SKM-1 (cell line): ENCODE results near the gene OR2L3.
"Not testable (repeated sequence)": the region's sequence is repeated elsewhere in the genome, so short reads cannot be mapped to it uniquely, and the experiment has no call there.

Experiments
- DNase-seq: peaks from one replicate; lab custom pipeline; 2025; ENCODE audit not compliant: unreplicated experiment; lab: John Stamatoyannopoulos, UW

OR2L3 gene, protein sequence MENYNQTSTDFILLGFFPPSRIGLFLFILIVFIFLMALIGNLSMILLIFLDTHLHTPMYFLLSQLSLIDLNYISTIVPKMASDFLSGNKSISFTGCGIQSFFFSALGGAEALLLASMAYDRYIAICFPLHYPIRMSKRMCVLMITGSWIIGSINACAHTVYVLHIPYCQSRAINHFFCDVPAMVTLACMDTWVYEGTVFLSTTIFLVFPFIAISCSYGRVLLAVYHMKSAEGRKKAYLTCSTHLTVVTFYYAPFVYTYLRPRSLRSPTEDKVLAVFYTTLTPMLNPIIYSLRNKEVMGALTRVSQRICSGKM

DNA sequence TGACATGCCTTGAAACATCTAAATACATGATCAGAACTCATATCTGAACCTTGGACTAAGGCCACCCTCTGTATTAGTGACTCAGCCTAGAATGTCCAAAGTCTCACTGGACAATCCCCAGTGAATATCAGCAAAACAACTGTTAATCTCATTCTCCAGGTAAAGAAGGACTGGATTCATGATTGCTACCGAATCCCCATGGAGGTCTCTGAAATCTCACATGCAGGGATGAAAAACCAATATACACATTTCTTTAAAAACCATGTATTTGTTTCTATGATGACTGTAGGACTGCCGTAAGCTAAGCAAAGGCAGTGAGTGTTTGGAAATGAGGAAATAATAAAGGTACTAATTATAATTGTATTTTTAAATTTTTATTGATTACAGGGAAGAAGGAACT lies at the start of gene OR2L3:
TSS of gene OR2L3 (plus strand) at position 301 of the 400 bp plus-strand sequence. CDS start 13,846 bp downstream, outside the sequence.
- no peak for DNase-seq

DNA sequence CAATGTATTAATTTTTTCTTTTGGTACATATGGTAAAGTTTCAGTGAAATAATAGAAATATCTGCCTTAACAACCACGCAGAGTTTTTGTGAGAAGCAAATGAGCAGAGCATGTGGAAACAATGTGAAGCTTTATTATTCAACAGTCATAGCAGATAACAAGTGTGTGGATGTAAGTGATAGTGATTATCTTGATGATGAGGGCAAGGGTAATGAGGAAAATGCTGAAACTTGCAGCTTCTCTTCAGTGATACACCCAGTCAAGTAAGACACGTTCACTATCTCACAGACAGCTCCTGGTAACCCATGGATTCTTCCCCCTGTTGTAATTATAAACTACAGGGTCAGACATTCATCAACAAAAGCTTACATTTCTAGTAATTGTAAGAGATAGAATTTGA lies 47.8 kb upstream of the OR2L3 start:
- DNase-seq, result no peak

DNA sequence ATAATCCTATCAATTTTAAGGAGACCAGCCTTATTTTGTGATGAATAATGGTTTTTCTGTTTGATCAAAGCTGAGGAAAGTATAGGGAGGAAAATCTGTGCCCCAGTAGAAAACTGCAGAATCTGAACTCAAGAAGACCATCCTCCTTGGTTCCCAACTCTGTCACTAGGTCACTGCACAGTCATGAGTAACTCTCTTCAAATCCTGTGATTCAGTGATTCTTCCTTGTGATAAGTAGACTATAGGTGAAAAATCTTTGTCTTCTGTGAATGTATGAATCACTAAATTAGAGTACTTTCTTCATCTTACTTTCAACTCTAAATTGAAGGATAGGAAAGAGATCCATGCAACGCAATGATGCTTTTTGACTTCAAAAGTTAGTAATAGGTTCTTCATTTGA lies 46.5 kb upstream of the OR2L3 start:
- no peak for DNase-seq

DNA sequence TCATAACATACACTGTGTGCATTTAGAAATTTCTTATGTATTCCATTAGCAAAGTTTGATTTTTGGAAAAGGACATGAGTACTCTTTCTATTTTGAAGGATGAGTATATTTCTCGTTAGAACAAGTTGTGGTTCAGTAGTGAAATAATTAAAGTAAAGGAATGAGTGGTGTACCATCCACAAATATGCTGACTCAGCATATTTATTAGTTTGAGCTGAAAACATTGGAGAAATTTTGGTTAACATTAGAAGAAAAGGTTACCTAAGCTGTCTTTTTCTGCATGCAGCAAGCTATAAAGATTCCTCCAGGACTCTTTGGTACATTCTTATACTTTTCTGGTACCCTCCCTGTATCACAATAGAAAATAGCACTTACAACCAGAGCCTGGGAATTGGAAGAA lies 38.9 kb upstream of the OR2L3 start:
- DNase-seq, result no peak

DNA sequence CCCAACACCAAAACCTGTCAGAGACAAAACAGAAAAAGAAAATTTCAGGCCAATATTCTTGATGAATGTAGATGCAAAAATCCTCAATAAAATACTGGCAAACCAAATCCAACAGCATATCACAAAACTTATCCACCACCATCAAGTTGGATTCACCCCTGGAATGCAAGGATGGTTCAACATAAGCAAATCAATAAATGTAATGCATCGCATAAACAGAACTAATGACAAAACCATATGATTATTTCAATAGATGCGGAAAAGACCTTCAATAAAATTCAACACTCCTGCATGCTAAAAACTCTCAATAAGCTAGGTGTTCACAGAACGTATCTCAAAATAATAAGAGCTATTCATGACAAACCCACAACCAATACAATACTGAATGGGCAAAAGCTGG lies 37.0 kb upstream of the OR2L3 start:
- no peak for DNase-seq

DNA sequence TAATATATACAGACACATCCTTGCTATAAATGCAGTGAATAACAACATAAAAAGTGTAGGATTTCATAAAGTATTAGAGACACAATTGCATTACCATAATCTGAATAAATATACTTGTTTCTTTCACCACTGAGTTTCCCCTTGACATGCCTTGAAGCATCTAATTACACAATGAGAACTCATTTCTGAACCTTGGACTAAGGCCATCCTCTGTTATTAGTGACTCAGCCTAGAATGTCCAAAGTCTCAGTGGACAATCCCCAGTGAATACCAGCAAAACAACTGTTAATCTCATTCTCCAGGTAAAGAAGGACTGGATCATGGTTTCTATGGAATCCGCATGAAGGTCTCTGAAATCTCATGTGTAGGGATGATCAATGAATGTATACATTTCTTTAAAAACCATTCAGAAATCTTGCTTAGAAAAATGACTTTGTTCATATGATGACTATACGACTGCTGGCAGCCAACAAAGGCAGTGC lies 33.4 kb upstream of the OR2L3 start, which contains the start of gene OR2L5:
TSS of gene OR2L5 (plus strand) at position 432 of the 482 bp plus-strand sequence. CDS start 8,288 bp downstream, outside the sequence.
- DNase-seq, result no peak

DNA sequence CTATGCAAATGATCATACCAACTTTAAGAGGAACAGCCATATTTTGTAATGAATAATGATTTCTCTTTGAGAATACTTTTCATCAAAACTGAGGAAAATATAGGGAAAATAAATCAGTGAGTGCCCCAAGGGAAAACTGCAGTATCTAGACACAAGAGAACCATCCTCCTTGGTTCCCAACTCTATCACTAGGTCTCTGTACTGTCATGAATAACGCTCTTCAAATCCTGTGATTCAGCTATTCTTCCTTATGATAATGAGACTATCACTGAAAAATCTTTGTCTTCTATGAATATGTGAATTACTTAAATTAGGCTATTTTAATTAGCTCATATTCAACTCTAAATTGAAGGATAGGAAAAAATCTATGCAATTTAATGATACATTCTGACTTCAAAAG lies 30.8 kb upstream of the OR2L3 start:
- DNase-seq, result no peak

DNA sequence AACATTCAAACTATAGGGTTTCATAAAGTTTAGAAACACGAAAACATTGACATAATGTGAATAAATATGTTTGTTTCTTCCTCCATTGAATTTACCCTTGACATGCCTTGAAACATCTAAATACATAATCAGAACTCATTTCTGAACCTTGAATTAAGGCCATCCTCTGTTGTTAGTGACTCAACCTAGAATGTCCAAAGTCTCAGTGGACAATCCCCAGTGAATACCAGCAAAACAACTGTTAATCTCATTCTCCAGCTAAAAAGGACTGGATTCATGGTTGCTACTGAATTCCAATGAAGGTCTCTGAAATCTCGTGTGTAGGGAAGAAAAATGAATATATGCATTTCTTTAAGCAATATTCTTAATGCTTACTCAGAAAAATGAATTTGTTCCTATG lies 16.9 kb upstream of the OR2L3 start, which contains the start of gene OR2L2:
TSS of gene OR2L2 (plus strand) at position 301 of the 400 bp plus-strand sequence. CDS start 8,198 bp downstream, outside the sequence.
- no peak for DNase-seq

DNA sequence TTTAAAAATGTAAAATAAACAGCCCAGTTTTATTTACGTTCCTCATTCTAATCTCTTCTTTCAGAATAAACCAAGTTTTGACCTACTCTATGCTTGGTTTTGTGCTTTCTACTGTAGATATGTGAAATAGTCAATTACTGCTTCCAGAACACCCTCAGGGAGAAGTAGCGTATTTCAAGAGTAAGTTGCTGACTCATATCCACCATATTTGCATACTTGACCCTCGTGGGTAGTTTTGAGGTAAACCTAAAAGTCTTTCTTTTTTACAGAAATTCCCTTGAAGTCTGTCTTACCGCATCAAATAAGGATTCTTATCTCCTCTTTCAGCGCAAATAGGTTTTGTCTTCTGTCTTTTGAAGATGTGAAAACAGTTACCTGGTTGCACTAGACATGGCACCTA lies 1.4 kb upstream of the OR2L3 start:
- no peak for DNase-seq

DNA sequence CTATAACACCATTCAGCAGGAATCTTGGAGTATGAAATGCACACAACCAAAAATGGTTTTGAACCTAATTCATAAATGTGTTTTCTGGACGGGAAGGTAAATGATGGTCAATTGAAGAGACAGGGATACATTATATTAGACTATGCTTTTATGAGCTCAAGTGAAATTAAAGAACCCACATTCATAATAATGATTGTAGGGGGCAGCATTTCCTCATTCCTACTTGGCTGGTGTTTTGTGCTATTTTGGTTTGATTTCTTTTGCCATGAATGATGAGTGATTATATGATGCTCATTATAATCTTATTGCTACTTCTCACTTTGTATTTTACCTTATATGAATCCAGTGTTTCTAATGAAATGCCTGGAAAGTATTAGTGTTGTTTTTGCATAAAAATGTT lies 372 bp downstream of the OR2L3 start:
- DNase-seq, result no peak

DNA sequence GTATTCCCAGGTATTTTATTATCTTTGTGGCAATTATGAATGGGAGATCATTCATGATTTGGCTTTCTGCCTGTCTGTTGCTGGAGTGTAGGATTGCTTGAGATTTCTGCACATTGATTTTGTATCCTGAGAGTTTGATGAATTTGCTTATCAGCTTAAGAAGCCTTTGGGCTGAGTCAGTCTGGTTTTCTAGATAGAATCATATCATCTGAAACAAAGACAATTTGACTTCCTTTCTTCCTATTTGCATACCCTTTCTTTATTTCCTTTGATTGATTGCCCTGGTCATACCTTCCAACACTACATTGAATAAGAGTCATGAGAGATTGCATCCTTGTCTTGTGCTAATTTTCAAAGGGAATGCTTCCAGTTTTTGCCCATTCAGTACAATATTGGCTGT lies 8.0 kb downstream of the OR2L3 start:
- no peak for DNase-seq

DNA sequence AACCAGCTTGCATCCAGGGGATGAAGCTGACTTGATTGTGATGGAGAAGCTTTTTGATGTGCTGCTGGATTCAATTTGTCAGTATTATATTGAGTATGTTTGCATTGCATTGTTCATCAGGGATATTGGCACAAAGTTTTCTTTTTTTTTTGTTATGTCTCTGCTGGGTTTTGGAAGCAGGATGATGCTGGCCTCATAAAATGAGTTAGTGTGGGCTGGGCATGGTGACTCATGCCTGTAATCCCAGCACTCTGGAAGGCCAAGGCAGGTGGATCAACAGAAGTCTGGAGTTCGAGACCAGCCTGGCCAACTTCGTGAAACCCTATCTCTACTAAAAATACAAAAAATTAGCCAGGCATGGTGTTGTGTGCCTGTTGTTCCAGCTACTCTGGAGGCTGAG lies 8.6 kb downstream of the OR2L3 start:
- DNase-seq, result no peak

DNA sequence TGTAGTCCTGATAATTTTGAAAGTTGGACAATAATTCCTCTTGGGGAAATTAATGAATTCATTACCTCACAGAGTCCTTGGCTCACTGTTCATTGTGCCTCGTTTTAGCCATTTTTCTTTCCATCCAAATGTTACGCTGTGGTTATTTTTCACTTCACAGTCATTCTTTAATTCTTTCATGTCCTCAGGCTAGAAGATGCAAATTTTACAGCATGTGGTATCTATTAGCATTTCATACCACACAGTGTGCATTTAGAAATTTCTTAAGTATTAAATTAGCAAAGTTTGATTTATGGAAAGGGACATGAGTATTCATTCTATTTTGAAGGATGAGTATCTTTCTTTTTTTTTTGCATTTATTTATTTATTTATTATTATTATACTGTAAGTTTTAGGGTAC lies 18.4 kb downstream of the OR2L3 start:
- no peak for DNase-seq

DNA sequence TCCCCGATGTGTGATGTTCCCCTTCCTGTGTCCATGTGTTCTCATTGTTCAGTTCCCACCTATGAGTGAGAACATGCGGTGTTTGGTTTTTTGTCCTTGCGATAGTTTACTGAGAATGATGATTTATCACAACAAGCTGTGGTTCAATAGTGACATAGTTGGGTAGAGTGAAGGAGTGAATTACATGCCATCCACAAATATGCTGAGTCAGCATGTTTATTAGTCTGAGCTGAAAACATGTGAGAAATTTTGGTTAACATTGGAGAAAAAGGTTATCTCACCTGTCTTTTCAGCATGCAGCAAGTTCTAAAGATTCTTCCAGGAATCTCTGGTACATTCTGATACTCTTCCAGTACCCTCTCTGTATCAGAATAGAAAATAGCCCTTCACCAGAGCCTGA lies 19.0 kb downstream of the OR2L3 start:
- no peak for DNase-seq

DNA sequence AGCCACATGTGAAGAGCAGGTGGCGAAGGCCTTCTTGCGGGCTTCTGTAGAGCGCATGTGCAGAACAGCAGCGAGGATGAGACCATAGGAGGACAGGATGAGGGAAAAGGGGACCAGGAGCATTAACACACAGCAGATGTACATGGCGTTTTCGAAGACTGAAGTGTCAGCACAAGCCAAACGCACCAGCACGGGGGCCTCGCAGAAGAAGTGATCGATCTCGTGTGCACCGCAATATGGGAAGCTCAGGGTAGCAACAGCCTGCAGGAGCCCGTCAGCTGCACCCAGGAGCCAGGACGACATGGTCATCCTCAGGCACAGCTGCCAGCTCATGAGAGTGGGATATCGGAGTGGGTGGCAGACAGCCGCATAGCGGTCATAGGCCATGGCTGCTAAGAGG lies 37.2 kb downstream of the OR2L3 start:
- DNase-seq, result not testable (repeated sequence)

DNA sequence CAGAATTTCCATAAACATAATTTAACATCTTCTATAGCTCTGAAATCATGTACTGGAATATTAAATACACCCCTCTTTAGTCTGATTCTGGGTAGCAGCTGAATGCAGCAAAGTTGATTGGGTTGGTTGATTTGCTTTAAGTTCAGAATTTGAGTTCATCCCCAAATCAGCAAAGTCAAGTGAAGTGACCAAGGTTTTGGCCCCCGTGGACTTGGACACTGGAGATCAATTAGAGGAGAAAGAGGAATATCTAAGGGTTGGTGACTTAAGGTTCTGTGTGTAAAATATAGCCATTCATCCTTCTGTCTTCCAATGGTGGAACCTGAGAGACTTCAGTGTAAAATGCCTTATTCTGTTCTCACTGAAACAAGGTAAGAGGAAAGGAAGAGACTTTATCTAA lies 48.2 kb downstream of the OR2L3 start, which contains the start of gene OR2L13:
TSS of gene OR2L13 (plus strand) at position 301 of the 400 bp plus-strand sequence. CDS start 4,192 bp downstream, outside the sequence.
- no peak for DNase-seq

DNA sequence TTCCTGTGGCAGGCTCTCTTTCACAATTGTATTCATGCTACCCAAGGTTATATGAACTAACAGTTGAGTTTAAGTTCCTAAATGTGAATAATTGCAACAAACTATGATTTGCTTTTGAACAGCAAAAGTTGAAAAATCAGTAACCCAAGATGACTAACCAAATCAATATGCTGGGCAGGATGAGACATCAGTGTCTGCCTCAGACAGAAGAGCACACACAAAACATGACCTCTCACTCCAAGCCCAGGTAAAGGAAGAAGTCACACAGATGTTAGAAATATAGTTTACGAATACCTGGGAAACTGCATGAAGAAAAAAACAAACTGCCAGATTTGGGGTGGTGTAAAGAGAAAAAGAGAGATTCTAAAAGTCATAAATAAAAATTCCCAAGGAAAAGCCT lies 51.9 kb downstream of the OR2L3 start:
- no peak for DNase-seq

DNA sequence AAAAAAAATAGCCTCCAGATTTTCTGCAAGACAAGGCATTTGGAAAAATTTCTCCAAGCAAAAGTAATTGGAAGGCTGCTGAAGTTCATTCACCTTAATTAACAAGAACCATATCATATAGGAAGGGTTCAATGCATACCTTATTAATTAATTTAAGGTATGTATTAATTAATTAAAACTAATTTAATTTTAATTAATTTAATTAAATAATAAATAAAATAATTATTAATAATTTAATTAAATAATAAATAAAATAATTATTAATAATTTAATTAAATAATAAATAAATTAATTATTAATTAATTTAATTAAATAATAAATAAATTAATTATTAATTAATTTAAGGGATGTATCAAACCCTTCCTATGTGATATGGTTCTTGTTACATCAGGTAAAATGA lies 56.2 kb downstream of the OR2L3 start:
- DNase-seq, result no peak

DNA sequence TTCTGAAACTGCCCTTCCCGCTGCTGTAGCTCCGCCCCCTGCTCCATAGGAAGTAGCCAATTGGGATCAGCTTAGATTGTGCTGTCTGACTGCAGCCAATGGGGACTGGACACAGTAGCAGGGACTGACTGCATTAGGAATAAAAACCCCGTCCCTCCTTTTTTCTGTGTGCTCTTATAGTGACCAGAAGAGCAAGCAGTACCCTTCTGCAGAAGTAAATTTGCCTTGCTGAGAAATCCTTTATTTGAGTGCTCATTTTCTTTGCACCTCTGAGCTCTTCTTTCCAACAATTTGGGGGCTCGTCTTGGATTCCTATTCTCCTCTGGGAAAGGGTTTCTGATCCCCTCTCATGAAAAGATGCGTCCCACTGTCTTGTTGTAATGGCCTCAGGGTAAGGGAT lies 64.5 kb downstream of the OR2L3 start:
- no peak for DNase-seq
